Kidney capillary endothelial cell (primary cell): ENCODE data around the gene HSPB7.

Experiments used
- DNase-seq: peaks from one replicate; pipeline ENCODE4 v3.0.0-alpha.2; 2018; ENCODE audit warnings: low spot score

HSPB7 gene

DNA sequence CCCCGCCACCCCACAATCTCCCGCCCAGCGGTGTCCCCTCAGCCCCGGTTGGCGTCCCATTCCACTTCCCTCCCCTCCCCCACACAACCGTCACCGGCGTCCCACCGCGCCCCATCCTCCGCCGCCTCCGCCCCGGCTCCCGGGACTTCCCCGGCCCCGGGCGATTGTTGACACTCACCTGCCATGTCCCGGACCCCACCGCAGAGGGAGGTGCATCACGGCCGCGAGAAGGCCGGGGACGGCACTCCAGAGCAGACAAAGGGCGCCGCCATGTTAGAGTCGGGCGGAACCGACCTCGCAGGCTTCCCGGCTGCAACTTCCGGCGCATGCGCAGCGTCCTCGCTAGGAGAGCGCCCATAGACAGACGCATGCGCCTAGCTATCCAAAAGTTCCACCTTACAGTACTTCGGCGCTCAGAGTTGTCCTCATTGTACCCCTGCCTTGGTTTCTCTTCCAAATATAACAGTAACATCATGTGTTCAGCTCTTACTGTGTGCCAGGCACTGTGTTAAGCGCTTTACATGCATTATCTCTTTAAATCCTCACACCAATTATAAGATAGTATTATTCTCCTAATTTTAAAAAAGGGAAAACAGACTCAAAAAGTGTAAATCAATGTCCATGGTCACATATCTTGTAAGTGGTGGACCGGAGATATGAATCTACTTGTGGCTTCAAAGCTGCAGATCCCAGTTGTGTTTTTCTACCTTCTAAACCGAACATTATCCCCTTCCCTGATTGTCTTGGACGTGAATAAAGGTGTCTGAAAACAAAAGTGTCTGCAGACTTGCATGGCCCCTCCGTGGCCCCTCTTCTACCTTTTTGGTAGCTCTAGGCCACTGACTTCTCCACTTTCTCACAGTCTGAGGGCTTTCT lies 41.8 kb downstream of the HSPB7 start, which contains the start of gene ZBTB17:
ZBTB17 (minus strand) TSS at position 297 of the 876 bp plus-strand sequence. CDS start 27,606 bp downstream, outside the sequence.
- peak; percentile 96 for DNase-seq

DNA sequence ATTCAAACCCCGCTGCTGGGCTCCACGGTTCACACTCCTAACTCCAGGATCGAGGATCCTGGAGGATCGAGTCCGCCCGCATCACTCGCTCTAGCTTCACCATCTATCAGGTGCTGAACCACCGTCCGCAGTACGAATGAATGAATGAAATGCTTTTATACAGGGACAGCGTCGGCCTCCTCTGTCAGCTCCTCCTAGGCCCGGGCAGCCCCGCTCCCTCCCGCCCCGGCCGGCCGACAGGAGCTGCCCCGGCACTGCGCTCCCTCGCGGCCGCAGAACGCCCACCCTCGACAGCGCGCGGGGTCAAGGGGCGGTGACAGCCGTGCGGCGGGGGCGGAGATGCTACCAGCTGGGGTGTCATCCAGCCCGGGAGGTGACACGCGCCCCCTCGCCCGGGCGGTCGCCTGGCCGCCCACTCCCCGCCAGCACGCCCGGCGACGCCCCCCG lies 42.5 kb downstream of the HSPB7 start:
- peak; percentile 48 for DNase-seq

DNA sequence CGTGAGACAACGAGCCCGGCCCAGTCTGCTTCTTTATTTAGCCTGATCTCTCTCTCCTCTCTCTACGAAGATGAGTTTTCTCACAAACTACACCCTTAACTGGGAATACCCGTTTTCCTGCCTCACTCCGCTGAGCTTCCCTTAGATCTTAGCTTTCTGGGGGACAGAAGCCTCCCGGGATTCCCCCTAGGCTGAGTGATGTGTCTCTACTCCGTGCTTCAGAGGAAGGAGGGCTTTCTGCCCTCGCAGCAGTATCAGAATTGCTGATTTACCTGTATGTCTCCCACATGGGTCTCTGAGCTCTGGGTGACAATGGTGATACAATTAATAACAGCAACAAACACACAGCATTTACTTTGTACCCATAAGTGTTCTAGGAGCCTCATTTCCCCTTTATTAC lies 43.0 kb downstream of the HSPB7 start:
- no peak for DNase-seq

DNA sequence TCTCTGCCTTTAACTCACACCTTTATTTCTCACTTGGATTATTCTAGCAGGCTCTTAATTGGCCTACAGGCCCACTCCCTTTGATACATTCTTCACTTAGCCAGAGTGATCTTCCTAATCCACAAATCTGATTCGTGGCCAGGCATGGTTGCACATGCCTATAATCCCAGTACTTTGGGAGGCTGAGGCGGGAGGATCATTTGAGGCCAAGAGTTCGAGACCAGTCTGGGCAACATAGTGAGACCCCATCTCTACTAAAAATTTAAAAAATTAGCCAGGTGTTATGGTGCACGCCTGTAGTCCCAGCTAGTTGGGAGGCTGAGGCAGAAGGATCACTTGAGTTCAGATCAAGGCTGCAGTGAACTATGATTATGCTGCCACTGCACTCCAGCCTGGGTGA lies 44.1 kb downstream of the HSPB7 start:
- DNase-seq: no peak

DNA sequence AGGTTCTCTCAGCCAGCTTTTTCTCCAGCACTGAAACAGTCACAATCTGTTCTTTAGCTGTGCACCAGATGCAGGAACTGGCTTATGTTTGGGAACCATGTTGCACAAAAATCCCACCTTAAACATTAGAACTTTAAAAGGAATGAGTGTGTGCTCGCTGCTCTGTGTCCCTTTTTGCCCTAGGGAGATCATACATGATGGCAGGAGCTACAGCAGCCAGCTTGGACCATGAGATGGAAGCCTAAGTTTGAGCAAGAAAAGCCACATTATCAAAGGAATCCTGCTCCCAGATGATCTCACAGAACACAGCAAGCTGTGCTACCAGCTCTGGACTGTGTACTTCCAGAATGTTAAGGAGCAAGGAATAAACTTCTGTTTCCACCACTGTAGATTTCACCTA lies 45.4 kb downstream of the HSPB7 start:
- DNase-seq: no peak

DNA sequence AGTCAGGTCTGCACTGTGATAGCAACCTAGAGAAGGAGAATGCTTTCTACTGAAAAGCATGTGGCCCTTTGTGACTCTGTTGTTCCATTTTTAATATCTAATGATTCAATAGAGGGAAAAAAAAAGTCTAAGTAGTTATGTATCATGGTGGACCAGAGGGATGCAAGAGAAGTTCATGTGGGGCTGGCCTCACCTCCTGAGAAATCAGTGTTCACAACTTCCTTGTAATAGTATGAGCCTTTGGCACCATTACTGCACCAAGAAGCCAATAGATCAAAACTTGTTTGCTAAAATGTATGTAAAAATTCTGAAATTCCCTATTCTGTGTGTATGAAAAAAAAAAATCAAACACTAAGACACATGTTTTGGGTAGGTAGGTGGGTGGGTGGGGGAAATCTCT lies 46.9 kb downstream of the HSPB7 start:
- DNase-seq: no peak

DNA sequence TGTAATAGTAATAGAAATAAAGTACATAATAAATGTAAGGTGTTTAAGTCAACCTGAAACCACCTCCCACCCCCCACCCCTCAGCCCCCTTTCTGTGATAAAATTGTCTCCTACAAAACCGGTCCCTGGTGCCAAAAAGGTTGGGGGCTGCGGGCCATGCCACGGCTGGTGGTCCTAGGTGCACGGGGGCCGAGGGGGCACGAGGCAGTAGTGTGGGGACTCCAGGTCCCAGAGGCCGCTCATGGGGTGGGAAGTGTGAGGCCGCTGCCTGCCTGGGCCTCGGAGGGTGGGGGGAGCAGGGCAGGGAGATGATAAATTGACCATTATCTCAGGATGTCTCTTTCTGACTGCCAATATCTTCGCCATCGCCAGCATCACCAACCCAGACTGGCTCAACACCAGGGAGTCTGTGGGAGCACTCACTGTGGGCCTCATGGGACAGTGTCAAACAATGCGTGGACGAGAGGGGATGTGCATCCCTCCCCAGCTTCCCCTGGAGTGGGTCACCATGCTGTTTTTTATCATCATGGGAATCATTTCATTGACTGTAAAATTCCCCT lies 48.4 kb downstream of the HSPB7 start:
- DNase-seq: no peak

DNA sequence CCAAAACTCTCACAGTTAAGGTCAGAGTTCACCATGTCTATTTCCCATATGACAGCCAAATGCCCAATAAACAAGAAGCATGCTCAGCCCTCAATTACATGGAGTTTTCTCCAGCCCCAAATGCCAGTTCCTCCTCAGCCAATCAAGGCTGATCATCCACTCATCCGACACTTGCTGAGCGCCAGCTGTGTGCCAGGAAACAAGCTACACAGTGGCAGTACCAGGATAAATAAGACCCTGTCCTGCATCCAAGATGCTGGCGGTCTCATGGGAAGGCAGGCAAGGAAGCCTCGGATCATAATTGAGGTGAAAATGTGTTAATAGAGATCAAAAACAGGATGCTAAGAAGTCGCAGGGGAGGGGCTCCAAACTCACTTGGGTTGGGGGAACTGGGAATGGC lies 49.7 kb downstream of the HSPB7 start:
- DNase-seq: no peak

DNA sequence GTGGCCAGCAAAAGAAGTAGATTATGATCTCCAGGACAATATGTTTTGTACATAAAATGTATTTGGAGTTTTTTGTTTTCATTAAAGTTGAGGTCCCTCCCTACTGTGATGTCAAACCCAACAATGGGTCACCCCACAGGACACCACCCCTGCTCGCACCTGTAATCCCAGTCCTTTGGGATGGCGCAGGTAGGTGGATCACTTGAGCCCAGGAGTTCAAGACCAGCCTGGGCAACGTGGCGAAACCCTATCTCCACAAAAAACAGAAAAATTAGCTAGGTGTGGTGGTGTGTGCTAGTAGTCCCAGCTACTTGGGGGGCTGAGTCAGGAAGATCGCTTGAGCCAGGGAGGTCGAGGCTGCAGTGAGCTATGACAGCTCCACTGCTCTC lies 50.9 kb downstream of the HSPB7 start:
- DNase-seq: no peak

DNA sequence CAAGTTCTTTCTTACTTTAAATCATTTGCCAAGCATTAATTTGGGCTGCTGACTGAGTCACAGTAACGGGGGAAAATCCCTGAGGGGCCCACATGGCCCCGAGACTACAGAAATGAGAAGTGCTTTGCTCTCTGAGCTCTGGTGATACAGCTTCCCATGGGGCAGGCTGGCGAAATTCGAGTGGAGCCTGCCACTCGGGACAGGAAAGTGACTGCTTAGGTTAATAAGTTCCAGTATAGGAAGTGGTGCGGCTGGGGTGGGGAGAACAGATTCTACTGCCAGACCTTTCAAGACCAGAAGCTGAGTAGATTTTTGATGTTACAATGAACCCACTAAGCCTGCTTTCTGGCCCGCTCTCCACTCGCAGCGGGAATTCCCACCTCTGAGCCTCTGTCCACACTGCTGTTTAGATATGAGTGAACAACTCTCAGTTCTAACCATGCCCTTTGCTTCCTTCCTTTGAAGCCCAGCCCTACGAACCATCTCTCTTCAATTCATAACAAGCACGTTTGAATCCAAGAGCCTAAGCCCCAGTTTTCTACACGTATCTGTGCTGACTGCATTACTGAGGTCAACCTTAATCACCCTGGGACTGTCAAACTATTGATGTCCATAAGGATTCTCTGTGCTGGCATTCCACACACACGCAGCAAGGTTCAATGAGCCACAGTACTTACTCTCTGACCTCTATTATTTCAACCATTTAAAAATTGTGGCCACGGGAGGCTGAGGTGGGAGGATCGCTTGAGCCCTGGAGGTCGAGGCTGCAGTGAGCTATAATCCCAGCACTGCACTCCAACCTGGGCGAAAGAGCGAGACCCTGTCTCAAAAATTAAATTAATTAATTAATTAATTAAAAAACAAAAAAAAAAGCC lies 51.5 kb downstream of the HSPB7 start:
- no peak for DNase-seq

DNA sequence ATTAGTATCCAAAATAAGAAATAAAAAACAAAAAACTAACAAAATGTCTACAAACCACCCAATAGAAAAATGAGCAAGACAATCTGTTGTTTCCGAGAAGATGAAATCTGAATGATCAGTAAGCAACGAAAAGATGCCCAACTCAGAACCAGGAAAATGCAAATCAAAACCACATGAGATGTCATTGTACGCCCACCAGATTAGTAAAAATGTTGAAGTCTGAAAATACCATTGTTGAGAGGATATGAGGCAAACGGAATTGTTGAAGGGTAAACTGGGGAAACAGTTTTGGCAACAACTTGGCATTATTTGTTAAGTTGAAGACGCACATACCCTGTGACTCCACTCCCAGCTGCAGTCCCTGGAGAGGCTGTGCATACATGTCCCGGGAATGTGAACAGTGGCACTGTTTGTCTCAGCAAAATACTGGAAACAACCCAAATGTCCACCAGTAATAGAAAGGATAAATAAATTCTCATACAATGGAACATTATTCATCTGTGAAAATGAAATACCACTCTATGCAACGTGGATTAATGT lies 52.5 kb downstream of the HSPB7 start:
- DNase-seq: peak; percentile 59
